Measurements from ENCODE around the gene CD300LB.
"Not testable (repeated sequence)": the region's sequence is repeated elsewhere in the genome, so short reads cannot be mapped to it uniquely, and the experiment has no call there.

The CD300LB gene

GRCh38 chr17:74531231-74531761 is at the start of gene CD300LB:
TSS of gene CD300LB (minus strand) at chr17:74531475. CDS start at chr17:74531350, 125 bp downstream.
- no peak for DNase-seq

GRCh38 chr17:74579900-74580299 is 48.6 kb upstream of the CD300LB start:
- no peak for DNase-seq

- no peak for DNase-seq
Observed at GRCh38 chr17:74578979-74579378, 47.7 kb upstream of the CD300LB start.

GRCh38 chr17:74574489-74575142 is 43.3 kb upstream of the CD300LB start:
- no peak for DNase-seq

GRCh38 chr17:74573635-74574034 is 42.4 kb upstream of the CD300LB start:
- DNase-seq: not testable (repeated sequence)

GRCh38 chr17:74573169-74573568 is 41.9 kb upstream of the CD300LB start:
- DNase-seq: no peak

- DNase-seq: no peak
Observed at GRCh38 chr17:74571621-74572270, 40.5 kb upstream of the CD300LB start.

- DNase-seq: no peak
Observed at GRCh38 chr17:74569020-74570003, 38.0 kb upstream of the CD300LB start.

- no peak for DNase-seq
Observed at GRCh38 chr17:74568106-74568873, 37.0 kb upstream of the CD300LB start.

GRCh38 chr17:74567397-74567796 is 36.1 kb upstream of the CD300LB start, which contains the start of gene CD300H:
TSS of gene CD300H (minus strand) at chr17:74567509.
- DNase-seq: no peak

GRCh38 chr17:74566132-74566753 is 35.0 kb upstream of the CD300LB start:
- no peak for DNase-seq

- DNase-seq: no peak
Observed at GRCh38 chr17:74565126-74565525, 33.9 kb upstream of the CD300LB start.

- DNase-seq: no peak
Observed at GRCh38 chr17:74563358-74563757, 32.1 kb upstream of the CD300LB start.

- no peak for DNase-seq
Observed at GRCh38 chr17:74561586-74561985, 30.3 kb upstream of the CD300LB start.

- DNase-seq: no peak
Observed at GRCh38 chr17:74558882-74559519, 27.7 kb upstream of the CD300LB start.

- not testable (repeated sequence) for DNase-seq
Observed at GRCh38 chr17:74558402-74558801, 27.1 kb upstream of the CD300LB start.

GRCh38 chr17:74555427-74555940 is 24.2 kb upstream of the CD300LB start:
- no peak for DNase-seq

GRCh38 chr17:74554909-74555308 is 23.6 kb upstream of the CD300LB start:
- DNase-seq: no peak

- no peak for DNase-seq
Observed at GRCh38 chr17:74552037-74552436, 20.8 kb upstream of the CD300LB start.

GRCh38 chr17:74550602-74551001 is 19.3 kb upstream of the CD300LB start:
- no peak for DNase-seq

GRCh38 chr17:74549343-74549742 is 18.1 kb upstream of the CD300LB start:
- DNase-seq: no peak
